ENCODE data around the gene ABT1.

- no peak for TF ChIP-seq CTCF (optimal IDR thresholded peaks at IDR 0.05 in 1 of 3, IDR thresholded peaks at IDR 0.05 in 1 of 3, conservative IDR thresholded peaks at IDR 0.05 in 1 of 3; ENCODE audit: extremely low read depth in 1 of 3, insufficient read depth in 2 of 3, low read length in 3 of 3)
- no peak for TF ChIP-seq EZH2 (IDR thresholded peaks at IDR 0.05; ENCODE audit: low read length)
These were observed 7.3 kb downstream of the ABT1 start for GRCh38 chr6:26604026-26604425.

Data from keratinocyte (primary cell).